HG03045 (cell line): Measurements from ENCODE around the gene NUDT11.
"Not testable (repeated sequence)": the region's sequence is repeated elsewhere in the genome, so short reads cannot be mapped to it uniquely, and the experiment has no call there.

ENCODE experiments used
- ATAC-seq: cut with Tn5 transposase; IDR thresholded peaks from one replicate; pipeline ENCODE4 v1.9.1; 2021; ENCODE audit warnings: mild to moderate bottlenecking, moderate library complexity; ENCODE audit not compliant: unreplicated experiment

NUDT11 gene

DNA sequence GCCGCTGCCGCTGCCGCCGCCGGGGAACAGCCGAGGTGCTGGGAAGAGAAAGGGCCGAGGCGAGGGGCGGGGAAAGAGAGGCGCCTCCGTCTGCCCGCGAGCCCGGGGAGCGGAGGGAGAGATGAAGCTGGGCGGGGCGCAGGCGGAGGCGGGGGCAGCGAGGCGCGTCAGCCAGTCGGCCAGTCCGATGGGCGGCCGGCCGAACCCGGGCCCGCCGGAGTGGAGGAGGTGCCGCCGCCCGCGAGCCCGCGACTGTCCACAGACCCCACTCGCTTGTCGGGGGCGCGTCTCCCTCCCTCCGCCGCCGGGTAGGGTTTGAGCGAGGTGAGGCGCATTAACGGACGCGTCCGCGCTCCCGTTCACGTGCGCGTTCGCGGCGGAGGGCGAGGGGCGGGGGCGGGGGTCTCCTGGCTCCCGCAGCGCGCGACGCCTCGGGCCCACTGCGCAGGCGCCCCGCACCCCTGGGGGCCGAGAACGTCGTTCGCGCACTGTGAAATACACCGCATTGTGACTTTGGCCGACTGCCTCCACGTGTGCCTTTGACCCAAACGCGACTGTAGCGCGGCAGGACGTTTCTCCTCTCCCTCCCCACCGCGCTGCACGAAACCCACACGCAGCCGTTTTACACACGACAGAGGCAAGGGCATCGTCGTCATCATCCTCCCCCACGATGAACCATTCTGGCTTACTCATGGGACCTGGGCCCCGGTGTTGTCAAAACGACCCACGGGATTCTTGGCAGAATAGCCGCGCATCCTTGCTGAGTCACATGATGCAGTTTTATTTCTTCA is at the start of gene NUDT11:
TSS of gene NUDT11 (minus strand) at position 92 of the 791 bp plus-strand sequence. CDS start 148 bp downstream, outside the sequence.
- no peak for ATAC-seq

DNA sequence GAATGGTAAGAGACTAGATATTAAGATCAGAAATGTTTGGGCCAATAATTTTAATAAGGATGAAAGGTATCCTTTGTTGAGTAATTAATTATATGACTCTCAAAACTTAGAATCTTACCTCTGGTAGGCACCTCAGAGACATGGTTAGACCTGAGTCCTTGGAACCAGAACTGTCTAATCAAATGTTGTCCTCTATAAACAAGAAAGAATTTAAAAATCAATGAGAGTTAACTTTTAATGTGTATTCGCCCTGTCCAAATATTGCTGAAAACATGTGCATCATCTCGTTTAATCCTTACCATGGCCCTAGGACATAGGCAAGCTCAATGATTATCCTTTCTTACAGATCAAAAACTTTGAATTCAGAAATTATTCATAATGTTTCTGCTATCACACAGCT is 24.0 kb upstream of the NUDT11 start:
- no peak for ATAC-seq

DNA sequence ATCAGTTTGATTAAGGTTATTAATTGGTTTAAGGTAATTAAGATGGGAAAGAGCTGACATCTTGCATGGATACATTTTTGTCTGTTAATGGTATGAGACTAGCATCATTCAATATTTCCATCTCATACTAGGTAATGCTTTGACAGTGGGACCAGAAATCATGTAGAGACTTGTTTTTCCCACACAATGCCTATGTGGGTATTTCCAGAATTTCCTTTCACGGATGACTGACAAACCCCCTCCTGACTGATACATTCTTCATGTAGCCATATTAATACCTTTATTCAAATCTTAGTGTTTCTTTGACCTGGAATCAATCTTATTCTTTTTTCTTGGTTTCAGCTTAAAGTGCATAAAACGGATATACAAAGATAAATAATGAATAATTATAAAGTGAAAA is 22.7 kb upstream of the NUDT11 start:
- ATAC-seq: not testable (repeated sequence)

DNA sequence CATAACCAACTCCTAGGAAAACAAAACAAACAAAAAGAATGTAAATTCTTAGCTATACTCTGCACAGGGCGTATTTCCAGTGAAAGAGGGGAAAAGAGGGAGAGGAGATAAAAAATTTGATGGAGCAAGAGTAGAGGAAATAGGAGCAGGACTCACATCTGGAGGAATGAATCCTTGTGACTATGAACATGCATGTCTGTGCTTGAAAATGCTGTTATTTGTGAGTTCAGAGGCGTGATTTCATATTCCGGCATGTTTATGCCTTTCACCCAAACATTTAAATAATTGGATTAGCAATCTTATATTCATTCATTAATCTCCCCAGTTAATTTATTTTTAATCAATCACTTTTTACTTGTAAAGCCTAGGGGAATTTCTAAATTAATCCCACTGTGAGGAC is 11.2 kb upstream of the NUDT11 start:
- ATAC-seq: no peak

DNA sequence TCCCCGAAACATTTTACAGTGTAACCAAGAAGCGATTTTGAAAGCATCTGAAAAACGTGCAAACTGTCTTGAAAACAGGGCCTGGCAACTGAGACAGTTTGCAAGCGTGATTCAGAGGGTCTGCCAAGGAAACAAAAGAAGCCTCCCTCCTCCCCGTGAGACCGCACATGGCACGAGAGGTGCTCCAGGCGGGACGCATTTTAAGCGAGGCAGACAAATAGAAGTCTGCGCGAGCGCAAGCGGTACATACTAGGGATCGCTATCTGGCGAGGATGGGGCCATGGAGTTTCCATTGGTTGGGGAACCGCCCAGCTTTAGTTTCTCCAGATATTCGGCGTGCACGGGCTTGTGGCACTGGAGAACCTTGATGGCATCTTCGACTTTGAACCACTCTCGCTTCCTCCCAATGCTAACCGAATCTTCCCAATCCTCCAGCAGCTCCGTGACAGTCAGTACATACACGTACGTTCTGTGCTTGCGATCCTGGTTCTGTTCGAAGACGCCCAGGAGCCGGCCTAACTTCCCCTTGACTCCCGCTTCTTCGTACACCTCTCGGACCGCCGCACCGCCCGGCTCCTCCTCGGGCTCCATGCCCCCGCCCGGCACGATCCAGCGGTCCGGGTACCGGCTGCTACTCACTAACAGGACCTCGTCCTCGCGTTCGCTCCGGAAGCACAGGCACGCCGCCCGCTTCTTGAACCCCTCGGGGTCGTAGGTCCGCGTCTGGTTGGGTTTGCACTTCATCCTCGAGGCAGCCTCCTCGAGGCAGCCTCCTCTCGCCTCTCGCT is 497 bp downstream of the NUDT11 start:
- not testable (repeated sequence) for ATAC-seq

DNA sequence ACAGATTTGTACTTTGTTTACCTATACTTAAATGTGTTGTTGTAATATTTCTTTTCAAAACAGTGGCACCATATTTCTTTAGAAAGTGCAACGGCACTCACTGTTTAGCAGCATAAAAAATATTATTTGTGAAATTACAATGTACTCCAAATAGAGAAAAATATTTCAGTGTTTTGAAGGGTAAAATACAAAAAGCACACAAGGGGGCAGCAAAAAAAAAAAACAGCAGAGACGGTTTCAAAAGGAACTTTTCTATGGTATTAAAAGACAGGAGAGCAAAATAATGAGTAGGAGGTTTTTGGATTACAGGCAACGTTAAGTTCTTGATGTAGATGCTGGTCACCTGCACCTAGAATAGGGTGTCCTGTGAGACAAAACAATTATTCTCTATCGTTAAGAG is 2.0 kb downstream of the NUDT11 start:
- ATAC-seq: no peak

DNA sequence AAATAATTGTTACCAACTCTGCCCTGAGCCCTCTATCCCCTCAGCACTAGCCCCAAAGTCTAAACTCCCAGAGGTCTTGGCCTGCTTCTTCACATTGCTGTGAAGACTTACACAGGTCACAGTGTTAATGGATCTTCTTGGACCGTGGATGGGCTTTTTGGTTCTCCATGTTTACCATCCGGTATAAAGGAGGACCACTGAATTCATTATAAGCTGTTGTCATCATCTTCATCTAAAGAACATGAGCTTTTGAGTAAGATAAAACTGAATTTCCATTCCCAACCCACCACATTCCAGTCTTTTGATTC is 8.5 kb downstream of the NUDT11 start:
- no peak for ATAC-seq

DNA sequence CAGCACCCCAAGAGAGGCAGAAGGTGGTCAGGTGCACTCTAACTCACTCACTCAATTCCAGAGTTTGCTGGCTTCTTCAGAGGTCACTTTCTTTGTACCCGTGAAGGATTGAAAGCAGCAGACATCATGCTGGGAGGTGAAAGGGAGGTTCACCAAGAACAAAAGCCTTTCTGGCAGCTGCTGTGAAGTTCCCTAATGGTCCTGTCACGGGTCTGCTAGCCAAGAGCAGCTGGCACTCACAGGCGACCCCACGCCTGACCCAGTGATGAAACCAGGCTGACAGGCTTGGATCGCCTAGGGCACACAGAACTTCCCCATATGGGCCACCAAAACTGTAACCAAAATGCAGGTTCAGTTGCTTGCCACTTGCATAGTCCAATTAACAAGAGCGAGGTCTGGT is 11.8 kb downstream of the NUDT11 start:
- ATAC-seq: no peak

DNA sequence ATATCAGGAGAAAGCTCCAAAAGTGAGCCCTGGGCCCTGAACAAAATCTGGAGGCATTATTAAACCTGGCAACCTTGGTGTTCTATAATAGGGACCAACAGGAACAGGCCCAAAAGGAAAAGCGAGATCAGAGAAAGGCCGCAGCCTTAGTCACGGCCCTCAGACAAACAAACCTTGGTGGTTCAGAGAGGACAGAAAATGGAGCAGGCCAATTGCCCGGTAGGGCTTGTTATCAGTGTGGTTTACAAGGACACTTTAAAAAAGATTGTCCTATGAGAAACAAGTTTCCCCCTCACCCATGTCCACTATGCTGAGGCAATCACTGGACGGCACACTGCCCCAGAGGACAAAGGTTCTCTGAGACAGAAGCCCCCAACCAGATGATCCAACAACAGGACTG is 14.0 kb downstream of the NUDT11 start:
- ATAC-seq: not testable (repeated sequence)

DNA sequence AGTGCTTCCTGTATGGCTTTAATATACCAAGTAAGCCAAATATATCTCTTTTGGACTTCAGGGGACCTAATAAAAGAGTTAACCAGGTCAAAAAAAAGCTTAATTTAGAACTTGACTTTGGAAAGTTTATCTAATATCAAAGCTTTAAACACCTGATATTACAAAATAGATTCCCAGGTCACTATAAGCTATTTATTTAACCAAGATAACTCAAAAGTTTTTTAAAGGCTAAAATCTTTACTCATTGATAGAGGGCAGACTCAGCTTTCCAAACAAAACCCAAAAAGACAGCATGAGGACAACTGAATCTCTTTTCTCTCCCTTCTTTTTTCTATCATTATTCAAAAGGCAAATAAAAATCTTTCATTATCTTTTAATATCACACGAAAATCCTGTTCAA is 19.5 kb downstream of the NUDT11 start:
- ATAC-seq: no peak

DNA sequence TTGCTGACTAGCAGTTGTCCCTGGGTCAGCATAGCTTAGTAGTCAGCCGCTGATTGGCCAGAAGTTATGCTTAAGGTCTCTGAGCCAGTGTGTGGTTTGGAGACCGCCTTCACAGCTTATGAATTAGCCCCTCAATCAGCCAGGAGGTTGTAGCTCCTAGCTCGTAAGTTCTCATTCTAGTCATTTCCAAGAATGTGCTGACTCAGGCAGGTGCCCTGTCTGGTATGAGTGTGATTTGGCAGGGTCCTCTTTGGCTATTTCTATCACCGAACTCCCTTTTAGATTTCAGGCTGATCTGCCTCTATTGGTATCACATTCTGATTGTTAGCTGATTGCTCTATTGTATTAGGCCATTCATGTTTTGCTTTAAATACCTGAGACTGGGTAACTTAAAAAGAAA is 33.1 kb downstream of the NUDT11 start:
- ATAC-seq: no peak

DNA sequence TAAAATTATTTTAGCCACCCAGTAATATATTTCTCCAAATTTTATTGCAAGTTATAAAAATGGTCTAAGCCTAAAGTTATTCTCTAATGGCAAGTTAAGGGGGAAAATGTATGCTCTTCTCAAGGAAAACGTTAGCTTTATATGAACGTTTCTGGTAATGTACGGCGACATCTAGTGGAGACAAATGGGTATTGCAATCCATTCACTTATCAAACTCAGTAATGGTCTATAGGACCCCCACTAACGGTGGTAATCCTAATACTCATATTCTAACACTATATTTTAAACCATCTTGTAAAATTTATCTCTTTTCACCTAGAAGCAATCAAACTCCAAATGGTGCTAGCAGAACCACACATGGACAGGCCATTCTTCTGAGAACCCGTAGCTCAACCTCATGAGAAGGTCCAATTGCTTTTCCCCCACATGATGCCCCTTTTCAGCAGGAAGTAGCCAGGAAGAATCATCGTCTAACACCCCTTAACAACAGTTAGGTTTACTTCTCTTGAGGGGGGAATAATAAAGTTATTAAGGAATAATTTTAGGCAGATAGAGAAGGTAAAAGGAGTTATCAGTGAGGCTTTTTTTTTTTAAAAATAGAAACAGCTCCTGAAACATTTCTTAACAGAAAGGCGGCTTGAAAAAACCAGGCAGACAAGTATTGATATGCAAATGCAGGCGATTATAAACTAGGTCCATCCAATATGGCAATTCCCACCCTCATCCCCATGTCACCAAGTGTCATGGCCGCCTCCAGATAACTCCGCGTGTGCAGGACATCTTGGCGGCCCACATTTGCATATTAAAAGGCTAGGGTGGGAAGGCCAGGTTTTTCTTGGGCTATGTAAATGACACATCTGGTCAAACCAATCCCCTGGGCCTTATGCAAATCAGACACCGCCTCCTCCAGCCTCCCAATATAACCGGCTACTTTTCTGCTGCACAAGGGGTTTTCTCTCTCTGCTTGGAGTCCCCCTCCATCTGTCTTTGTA is 35.0 kb downstream of the NUDT11 start:
- no peak for ATAC-seq

DNA sequence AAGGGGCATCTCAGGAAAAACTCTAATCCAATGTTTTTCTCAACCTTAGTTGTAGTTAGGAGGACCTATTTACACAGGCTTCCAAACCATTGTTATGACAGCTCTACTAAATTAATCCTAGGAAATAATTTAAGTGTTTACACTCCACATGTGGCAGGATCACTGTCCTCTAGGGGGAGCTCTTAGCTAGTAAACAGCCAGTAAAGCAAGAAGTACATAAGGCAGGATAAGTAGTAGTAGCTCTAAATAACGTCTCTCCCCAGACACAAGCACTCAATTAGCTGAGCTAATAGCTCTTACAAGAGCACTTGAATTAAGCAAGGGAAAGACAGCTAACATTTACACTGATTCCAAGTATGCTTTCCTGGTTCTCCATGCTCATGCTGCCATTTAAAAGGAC is 37.3 kb downstream of the NUDT11 start:
- ATAC-seq: no peak

DNA sequence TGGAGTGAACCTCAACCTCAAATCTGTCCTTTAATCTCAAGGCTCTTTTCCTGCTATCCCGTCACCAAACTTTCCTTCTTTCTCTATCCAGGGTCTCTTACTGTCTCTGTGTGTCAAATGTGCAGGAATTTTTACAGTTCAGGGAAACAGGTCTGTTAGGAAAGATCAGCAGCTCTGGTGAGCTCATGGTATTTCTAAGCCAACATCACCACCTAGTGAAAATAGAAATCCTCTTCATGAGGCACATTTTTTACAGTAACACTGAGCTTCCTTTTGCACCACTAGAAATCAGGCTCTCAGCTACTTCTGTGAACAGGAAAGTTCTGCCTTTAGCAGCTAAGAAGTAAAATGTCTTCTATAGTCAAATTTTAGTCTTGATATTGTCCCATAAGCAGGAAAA is 39.6 kb downstream of the NUDT11 start:
- ATAC-seq: no peak

DNA sequence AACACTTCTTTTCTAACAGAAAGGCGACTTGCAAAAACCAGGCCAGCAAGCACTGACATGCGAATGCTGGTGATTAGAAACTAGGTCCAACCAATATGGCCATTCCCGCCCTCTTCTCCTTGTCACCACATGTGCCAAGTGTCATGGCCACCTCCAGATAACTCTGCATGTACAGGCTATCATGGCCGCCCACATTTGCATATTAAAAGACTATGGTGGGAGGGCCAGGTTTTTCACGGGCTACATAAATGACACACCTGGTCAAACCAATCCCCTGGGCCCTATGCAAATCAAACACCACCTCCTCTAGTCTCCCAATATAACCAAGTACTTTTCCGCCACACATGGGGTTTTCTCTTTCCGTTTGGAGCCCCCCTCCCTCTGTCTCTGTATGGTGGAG is 40.1 kb downstream of the NUDT11 start:
- no peak for ATAC-seq

DNA sequence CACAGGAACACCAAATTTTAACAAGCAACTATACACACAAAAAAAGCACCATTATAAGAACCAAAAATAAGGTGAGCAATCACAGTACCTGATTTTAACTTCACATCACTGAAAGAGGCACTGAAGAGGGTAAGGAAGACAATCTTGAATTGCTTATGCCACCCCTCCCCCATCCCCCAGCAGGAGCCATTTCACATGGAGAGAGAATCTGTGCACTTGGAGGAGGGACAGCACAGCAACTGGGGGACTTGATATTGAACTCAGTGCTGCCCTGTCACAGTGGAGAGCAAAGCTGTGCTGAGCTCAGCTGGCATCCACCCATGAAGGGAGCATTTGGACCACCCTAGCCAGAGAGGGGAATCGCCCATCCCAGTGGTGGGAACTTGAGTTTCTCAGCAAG is 56.0 kb downstream of the NUDT11 start:
- ATAC-seq: no peak
